HEK293T (cell line): Measurements from ENCODE around the gene TMTC1.

Experiments used
- CTCF ChIA-PET: fragments of 350-600 bp; formaldehyde crosslinking; extraction: SDS; loops from one replicate; lab custom pipeline; 2021; ENCODE audit warnings: antibody characterized with exemption, inconsistent platforms; lab: Yijun Ruan, JAX
- POLR2A ChIA-PET: fragments of 350-600 bp; formaldehyde crosslinking; extraction: SDS; loops from one replicate; lab custom pipeline; 2020; ENCODE audit warnings: antibody characterized with exemption, inconsistent platforms; lab: Yijun Ruan, JAX
- DNase-seq: peaks from one replicate; pipeline ENCODE4 v3.0.0; 2012; ENCODE audit warnings: mixed read lengths; ENCODE audit errors: extremely low spot score
- ARNT ChIP-seq: fragments of 450-650 bp; IDR thresholded peaks from 2 replicates; pipeline ENCODE4 v1.6.1; 2017; ENCODE audit warnings: mild to moderate bottlenecking
- BHLHE40 ChIP-seq: fragments of 450-650 bp; IDR thresholded peaks from 2 replicates; pipeline ENCODE4 v1.6.1; 2016; ENCODE audit warnings: mild to moderate bottlenecking, moderate library complexity, borderline replicate concordance
- CTBP1 ChIP-seq: fragments of 450-650 bp; IDR thresholded peaks from 2 replicates; pipeline ENCODE4 v1.6.1; 2016; ENCODE audit warnings: borderline replicate concordance
- ELF4 ChIP-seq: fragments of 450-650 bp; IDR thresholded peaks from 2 replicates; pipeline ENCODE4 v1.6.1; 2017; ENCODE audit warnings: antibody characterized with exemption
- FOXA1 ChIP-seq: fragments of 450-650 bp; IDR thresholded peaks from 2 replicates; pipeline ENCODE4 v1.6.1; 2016; ENCODE audit warnings: mild to moderate bottlenecking
- FOXK2 ChIP-seq: fragments of 450-650 bp; IDR thresholded peaks from 2 replicates; pipeline ENCODE4 v1.6.1; 2016; ENCODE audit warnings: mild to moderate bottlenecking
- FOXM1 ChIP-seq: fragments of 450-650 bp; IDR thresholded peaks from 2 replicates; pipeline ENCODE4 v1.6.1; 2017; ENCODE audit warnings: mild to moderate bottlenecking, borderline replicate concordance
- HDGF ChIP-seq: fragments of 450-650 bp; IDR thresholded peaks from 2 replicates; pipeline ENCODE4 v1.6.1; 2017; ENCODE audit warnings: antibody characterized with exemption, borderline replicate concordance
- L3MBTL2 ChIP-seq: fragments of 450-650 bp; conservative IDR thresholded peaks from 2 replicates; pipeline ENCODE4 v1.6.1; 2016; ENCODE audit warnings: mild to moderate bottlenecking
- LEF1 ChIP-seq: fragments of 450-650 bp; IDR thresholded peaks from 2 replicates; pipeline ENCODE4 v1.6.1; 2017; ENCODE audit warnings: mild to moderate bottlenecking, borderline replicate concordance
- NFRKB ChIP-seq: fragments of 450-650 bp; IDR thresholded peaks from 2 replicates; pipeline ENCODE4 v1.6.1; 2016; ENCODE audit warnings: mild to moderate bottlenecking, moderate library complexity
- PKNOX1 ChIP-seq: fragments of 450-650 bp; IDR thresholded peaks from 2 replicates; pipeline ENCODE4 v1.6.1; 2016
- SP1 ChIP-seq: fragments of 450-650 bp; IDR thresholded peaks from 2 replicates; pipeline ENCODE4 v1.6.1; 2017
- SUZ12 ChIP-seq: fragments of 450-650 bp; IDR thresholded peaks from 2 replicates; pipeline ENCODE4 v1.6.1; 2016; ENCODE audit warnings: mild to moderate bottlenecking
- TARDBP ChIP-seq: fragments of 450-650 bp; IDR thresholded peaks from 2 replicates; pipeline ENCODE4 v1.6.1; 2016
- ZNF384 ChIP-seq: fragments of 450-650 bp; IDR thresholded peaks from 2 replicates; pipeline ENCODE4 v1.6.1; 2016

The TMTC1 gene

GRCh38 chr12:29732191-29732590 lies 51.6 kb downstream of the TMTC1 start:
- ChIA-PET POLR2A (no interaction called here), CTCF (no interaction called here)
- no peak for DNase-seq
- TF ChIP-seq ELF4 (no peak), SUZ12 (no peak), FOXK2 (no peak), HDGF (no peak), FOXA1 (no peak), CTBP1 (no peak), TARDBP (no peak), FOXM1 (no peak), NFRKB (no peak), ARNT (no peak), PKNOX1 (no peak), BHLHE40 (no peak), SP1 (no peak), L3MBTL2 (no peak), ZNF384 (no peak), LEF1 (no peak)

- no peak for TF ChIP-seq L3MBTL2
- ChIA-PET CTCF (no interaction called here), POLR2A (no interaction called here)
Measured at GRCh38 chr12:29731591-29731990, 52.2 kb downstream of the TMTC1 start.

GRCh38 chr12:29730481-29730880 lies 53.3 kb downstream of the TMTC1 start:
- DNase-seq, result no peak
- TF ChIP-seq L3MBTL2 (no peak), ARNT (no peak), SUZ12 (no peak), FOXK2 (no peak), CTBP1 (no peak), TARDBP (no peak), ELF4 (no peak), FOXM1 (no peak), NFRKB (no peak), PKNOX1 (no peak)
- ChIA-PET POLR2A (no interaction called here), CTCF (no interaction called here)

More at GRCh38 chr12:29731591-29731990, 52.2 kb downstream of the TMTC1 start:
- no peak for DNase-seq

GRCh38 chr12:29728030-29728429 lies 55.7 kb downstream of the TMTC1 start:
- no peak for TF ChIP-seq ZNF384
- TF ChIP-seq NFRKB, result no peak
- TF ChIP-seq SUZ12, result no peak
- TF ChIP-seq ELF4, result no peak
- no peak for TF ChIP-seq PKNOX1
- TF ChIP-seq FOXA1, result no peak
- no peak for TF ChIP-seq HDGF
- TF ChIP-seq L3MBTL2, result no peak
- TF ChIP-seq LEF1, result no peak
- CTCF ChIA-PET, result no interaction called here
- POLR2A ChIA-PET, result no interaction called here
- DNase-seq, result no peak

GRCh38 chr12:29726741-29727348 lies 56.9 kb downstream of the TMTC1 start:
- ChIA-PET POLR2A (no interaction called here), CTCF (interaction anchor here (1.0 kb wide), 1 partner anchor 11 kb away, joined by 3 read pairs; no protein-coding TSS in a partner anchor)
- TF ChIP-seq FOXA1, result no peak
- TF ChIP-seq SUZ12, result no peak
- TF ChIP-seq ZNF384, result no peak
- TF ChIP-seq TARDBP, result no peak
- no peak for TF ChIP-seq HDGF
- no peak for TF ChIP-seq FOXM1
- DNase-seq, result no peak

GRCh38 chr12:29726321-29726692 lies 57.4 kb downstream of the TMTC1 start:
- DNase-seq, result peak; percentile 23
- POLR2A ChIA-PET, result no interaction called here

GRCh38 chr12:29725587-29726320 lies 58.0 kb downstream of the TMTC1 start:
- POLR2A ChIA-PET, result no interaction called here
- TF ChIP-seq SUZ12 (no peak), FOXM1 (no peak), HDGF (no peak), L3MBTL2 (no peak), SP1 (no peak), ZNF384 (no peak), FOXK2 (no peak), LEF1 (no peak), CTBP1 (no peak), ELF4 (no peak), ARNT (no peak)
- CTCF ChIA-PET, result interaction anchor here (1.0 to 1.4 kb wide), 2 partner anchors 12 to 101 kb away, joined by 3 read pairs; no protein-coding TSS in a partner anchor
- peak; percentile 23 for DNase-seq

More at GRCh38 chr12:29726321-29726692, 57.4 kb downstream of the TMTC1 start:
- TF ChIP-seq LEF1 (no peak), NFRKB (no peak), CTBP1 (no peak), FOXM1 (no peak), FOXK2 (no peak), HDGF (no peak), TARDBP (no peak)
- CTCF ChIA-PET, result interaction anchor here (1.0 kb wide), 1 partner anchor 12 kb away, joined by 3 read pairs; no protein-coding TSS in a partner anchor
